GM19099 (cell line): Measurements from ENCODE around the gene PSD2.
A peak's percentile ranks its signal among the peaks of the same experiment; 100 is the strongest.

ENCODE experiments used
- POLR2A ChIP-seq: IDR thresholded peaks from 3 replicates; pipeline ENCODE4 v1.6.1; 2011; ENCODE audit warnings: low read depth; ENCODE audit not compliant: insufficient read length; ENCODE audit errors: extremely low read depth

PSD2 gene

GRCh38 chr5:139795074-139796001 is at the start of gene PSD2:
Gene PSD2, plus strand, starts transcription at chr5:139795808. Its CDS starts 13,633 bp downstream, at chr5:139809441.
- no peak for TF ChIP-seq POLR2A

- TF ChIP-seq POLR2A: peak; percentile 42
These were observed 48.7 kb upstream of the PSD2 start for GRCh38 chr5:139746691-139747582.

- TF ChIP-seq POLR2A: no peak
These were observed 47.8 kb upstream of the PSD2 start for GRCh38 chr5:139747583-139748504.

GRCh38 chr5:139748505-139748826 is 47.1 kb upstream of the PSD2 start:
- TF ChIP-seq POLR2A: no peak

- TF ChIP-seq POLR2A: no peak
These were observed 46.4 kb upstream of the PSD2 start for GRCh38 chr5:139749242-139749641.

GRCh38 chr5:139751236-139751635 is 44.4 kb upstream of the PSD2 start:
- no peak for TF ChIP-seq POLR2A

GRCh38 chr5:139752506-139753473 is 42.8 kb upstream of the PSD2 start:
- TF ChIP-seq POLR2A: no peak

GRCh38 chr5:139755892-139756671 is 39.5 kb upstream of the PSD2 start:
- no peak for TF ChIP-seq POLR2A

GRCh38 chr5:139756971-139757370 is 38.6 kb upstream of the PSD2 start:
- no peak for TF ChIP-seq POLR2A

GRCh38 chr5:139757727-139758509 is 37.7 kb upstream of the PSD2 start:
- TF ChIP-seq POLR2A: no peak

- TF ChIP-seq POLR2A: no peak
These were observed 37.0 kb upstream of the PSD2 start for GRCh38 chr5:139758510-139759075.
